HG03432 (cell line): ENCODE measurements around the gene SLC26A9.

ENCODE experiments used
- ATAC-seq: cut with Tn5 transposase; IDR thresholded peaks from one replicate; pipeline ENCODE4 v1.9.1; 2021; ENCODE audit warnings: mild to moderate bottlenecking, moderate library complexity; ENCODE audit not compliant: unreplicated experiment

The SLC26A9 gene

GRCh38 chr1:205943245-205943644 lies at the start of gene SLC26A9:
SLC26A9 (minus strand) TSS chr1:205943456; CDS start chr1:205935820, 7,636 bp downstream.
- no peak for ATAC-seq

- ATAC-seq: no peak
These were observed 49.1 kb upstream of the SLC26A9 start for GRCh38 chr1:205992218-205992882.

- ATAC-seq: no peak
These were observed 48.0 kb upstream of the SLC26A9 start for GRCh38 chr1:205991237-205991636.

GRCh38 chr1:205990226-205990625 lies 47.0 kb upstream of the SLC26A9 start:
- ATAC-seq: no peak

GRCh38 chr1:205989786-205990185 lies 46.5 kb upstream of the SLC26A9 start:
- no peak for ATAC-seq

GRCh38 chr1:205988585-205988995 lies 45.3 kb upstream of the SLC26A9 start:
- ATAC-seq: no peak

GRCh38 chr1:205986861-205987260 lies 43.6 kb upstream of the SLC26A9 start:
- ATAC-seq: no peak

GRCh38 chr1:205986292-205986691 lies 43.0 kb upstream of the SLC26A9 start:
- no peak for ATAC-seq

GRCh38 chr1:205985330-205986005 lies 42.2 kb upstream of the SLC26A9 start:
- no peak for ATAC-seq

GRCh38 chr1:205983925-205984725 lies 40.9 kb upstream of the SLC26A9 start:
- no peak for ATAC-seq

GRCh38 chr1:205981257-205981656 lies 38.0 kb upstream of the SLC26A9 start:
- ATAC-seq: no peak

GRCh38 chr1:205980237-205980870 lies 37.1 kb upstream of the SLC26A9 start:
- no peak for ATAC-seq

GRCh38 chr1:205979301-205979700 lies 36.0 kb upstream of the SLC26A9 start:
- ATAC-seq: no peak

GRCh38 chr1:205978676-205979075 lies 35.4 kb upstream of the SLC26A9 start:
- no peak for ATAC-seq

- peak; percentile 57 for ATAC-seq
These were observed 34.3 kb upstream of the SLC26A9 start for GRCh38 chr1:205977402-205978014.

- no peak for ATAC-seq
These were observed 33.6 kb upstream of the SLC26A9 start for GRCh38 chr1:205976708-205977401.

GRCh38 chr1:205976036-205976435 lies 32.8 kb upstream of the SLC26A9 start:
- no peak for ATAC-seq

- no peak for ATAC-seq
These were observed 32.2 kb upstream of the SLC26A9 start for GRCh38 chr1:205975387-205975998.

GRCh38 chr1:205974712-205975111 lies 31.5 kb upstream of the SLC26A9 start:
- no peak for ATAC-seq
